ENCODE measurements around the gene PNMT. TPM values are rescaled to one million over a fixed set of nuclear protein-coding genes. Genes with fewer than 3 reads are reported as not detected.
A peak's percentile ranks its signal among the peaks of the same experiment; 100 is the strongest.

PNMT gene
- total and polyA plus RNA-seq, 2 experiments from 2014 or later = 1.9 to 2.5 TPM

GRCh38 chr17:39625198-39625785, 43.0 kb upstream of the PNMT start (continued):
- TF ChIP-seq, protein P1, sequence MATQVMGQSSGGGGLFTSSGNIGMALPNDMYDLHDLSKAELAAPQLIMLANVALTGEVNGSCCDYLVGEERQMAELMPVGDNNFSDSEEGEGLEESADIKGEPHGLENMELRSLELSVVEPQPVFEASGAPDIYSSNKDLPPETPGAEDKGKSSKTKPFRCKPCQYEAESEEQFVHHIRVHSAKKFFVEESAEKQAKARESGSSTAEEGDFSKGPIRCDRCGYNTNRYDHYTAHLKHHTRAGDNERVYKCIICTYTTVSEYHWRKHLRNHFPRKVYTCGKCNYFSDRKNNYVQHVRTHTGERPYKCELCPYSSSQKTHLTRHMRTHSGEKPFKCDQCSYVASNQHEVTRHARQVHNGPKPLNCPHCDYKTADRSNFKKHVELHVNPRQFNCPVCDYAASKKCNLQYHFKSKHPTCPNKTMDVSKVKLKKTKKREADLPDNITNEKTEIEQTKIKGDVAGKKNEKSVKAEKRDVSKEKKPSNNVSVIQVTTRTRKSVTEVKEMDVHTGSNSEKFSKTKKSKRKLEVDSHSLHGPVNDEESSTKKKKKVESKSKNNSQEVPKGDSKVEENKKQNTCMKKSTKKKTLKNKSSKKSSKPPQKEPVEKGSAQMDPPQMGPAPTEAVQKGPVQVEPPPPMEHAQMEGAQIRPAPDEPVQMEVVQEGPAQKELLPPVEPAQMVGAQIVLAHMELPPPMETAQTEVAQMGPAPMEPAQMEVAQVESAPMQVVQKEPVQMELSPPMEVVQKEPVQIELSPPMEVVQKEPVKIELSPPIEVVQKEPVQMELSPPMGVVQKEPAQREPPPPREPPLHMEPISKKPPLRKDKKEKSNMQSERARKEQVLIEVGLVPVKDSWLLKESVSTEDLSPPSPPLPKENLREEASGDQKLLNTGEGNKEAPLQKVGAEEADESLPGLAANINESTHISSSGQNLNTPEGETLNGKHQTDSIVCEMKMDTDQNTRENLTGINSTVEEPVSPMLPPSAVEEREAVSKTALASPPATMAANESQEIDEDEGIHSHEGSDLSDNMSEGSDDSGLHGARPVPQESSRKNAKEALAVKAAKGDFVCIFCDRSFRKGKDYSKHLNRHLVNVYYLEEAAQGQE (IDR thresholded peaks at IDR 0.05; ENCODE audit: unreplicated experiment) = no peak

- H3K27me3 Mint-ChIP-seq (ENCODE audit: insufficient read depth, low read depth, poor library complexity) = peaks cover 68% of the 10 kb centered on the region
- TF ChIP-seq POLR2AphosphoS5 (IDR thresholded peaks at IDR 0.05; ENCODE audit: low read depth) (no peak), ZNF462 (CRISPR knock-in tag; IDR thresholded peaks at IDR 0.05) (no peak), NANOG (IDR thresholded peaks at IDR 0.05; ENCODE audit: borderline replicate concordance) (no peak), CREB1 (CRISPR knock-in tag; IDR thresholded peaks at IDR 0.05; ENCODE audit: low read depth) (no peak), JUNB (IDR thresholded peaks at IDR 0.05; ENCODE audit: unreplicated experiment) (no peak), STAT1 (IDR thresholded peaks at IDR 0.05; ENCODE audit: unreplicated experiment) (no peak), EZH2 (IDR thresholded peaks at IDR 0.05; ENCODE audit: low read depth, unreplicated experiment) (no peak)
- TF ChIP-seq, protein P2, sequence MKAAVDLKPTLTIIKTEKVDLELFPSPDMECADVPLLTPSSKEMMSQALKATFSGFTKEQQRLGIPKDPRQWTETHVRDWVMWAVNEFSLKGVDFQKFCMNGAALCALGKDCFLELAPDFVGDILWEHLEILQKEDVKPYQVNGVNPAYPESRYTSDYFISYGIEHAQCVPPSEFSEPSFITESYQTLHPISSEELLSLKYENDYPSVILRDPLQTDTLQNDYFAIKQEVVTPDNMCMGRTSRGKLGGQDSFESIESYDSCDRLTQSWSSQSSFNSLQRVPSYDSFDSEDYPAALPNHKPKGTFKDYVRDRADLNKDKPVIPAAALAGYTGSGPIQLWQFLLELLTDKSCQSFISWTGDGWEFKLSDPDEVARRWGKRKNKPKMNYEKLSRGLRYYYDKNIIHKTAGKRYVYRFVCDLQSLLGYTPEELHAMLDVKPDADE (IDR thresholded peaks at IDR 0.05) = no peak
Observed at GRCh38 chr17:39626171-39627046, 41.8 kb upstream of the PNMT start, which contains the start of gene PPP1R1B. TSS of gene PPP1R1B (plus strand) at chr17:39626952. CDS start at chr17:39627393, 441 bp downstream.

More at GRCh38 chr17:39626171-39627046, 41.8 kb upstream of the PNMT start, which contains the start of gene PPP1R1B:
- Histone ChIP-seq H3K27ac (ENCODE audit: low read depth) (no peak within 1 kb of the TSS), H3K4me1 (ENCODE audit: insufficient read depth) (peaks cover 44% of the 10 kb centered on the region), H4K20me1 (replicated peaks; ENCODE audit: insufficient read depth) (no peaks in the 10 kb centered on the region), H3K36me3 (ENCODE audit: insufficient read depth) (no peaks in the 10 kb centered on the region), H3K27me3 (ENCODE audit: insufficient read depth) (peaks cover 75% of the 10 kb centered on the region), H3K4me2 (peak within 1 kb of the TSS; percentile 95), H3K9me2 (ENCODE audit: insufficient read depth) (no peaks in the 10 kb centered on the region), H3F3A (replicated peaks; ENCODE audit: low read depth) (0 out of 2 replicates have a peak, but pooled peaks cover 10% of the 10 kb centered on the region), H3K79me2 (replicated peaks; ENCODE audit: insufficient read depth) (no peaks in the 10 kb centered on the region), H2AFZ (peak within 1 kb of the TSS; percentile 91; the same call in 1 of the 2 replicates), H3K4me3 (peak within 1 kb of the TSS; percentile 91)
- peaks cover 65% of the 10 kb centered on the region for H3K4me1 Mint-ChIP-seq
- no peaks in the 10 kb centered on the region; the same call in 2 of the 3 replicates for H3K9me3 Mint-ChIP-seq
- H3K27ac Mint-ChIP-seq = no peak within 1 kb of the TSS
- 0 out of 3 replicates have a peak, but pooled peaks cover 2% of the 10 kb centered on the region for H3K36me3 Mint-ChIP-seq (ENCODE audit: low read depth)
- DNase-seq (ENCODE audit: low spot score) = peak; percentile 74
- H3K4me3 Mint-ChIP-seq = peak within 1 kb of the TSS; percentile 86
- ATAC-seq = peak; percentile 44
